Neural progenitor cell (in vitro differentiated cells): ENCODE data around the gene EXOC4. TPM values are rescaled to one million over a fixed set of nuclear protein-coding genes. Genes with fewer than 3 reads are reported as not detected.

Source experiments
- DNase-seq: peaks from one replicate; pipeline ENCODE4 v3.0.0-alpha.2; 2016; ENCODE audit warnings: low spot score
- H2AFZ ChIP-seq: fragments of 200-600 bp; sonication (generic); replicated peaks from 2 replicates; pipeline ENCODE4 v1.6.1; 2016; ENCODE audit warnings: antibody characterized with exemption
- H3F3A ChIP-seq: fragments of 200-600 bp; sonication (generic); 2 replicates; pipeline ENCODE4 v1.6.1; 2016; ENCODE audit warnings: antibody characterized with exemption, low read depth
- H3K27ac ChIP-seq: fragments of 200-600 bp; sonication (generic); 2 replicates; pipeline ENCODE4 v1.5.1; 2016; ENCODE audit warnings: mild to moderate bottlenecking
- H3K27me3 ChIP-seq: fragments of 200-600 bp; sonication (generic); 2 replicates; pipeline ENCODE4 v1.6.1; 2016; ENCODE audit warnings: mild to moderate bottlenecking, moderate library complexity
- H3K36me3 ChIP-seq: fragments of 200-600 bp; sonication (generic); 2 replicates; pipeline ENCODE4 v1.5.1; 2016
- H3K4me1 ChIP-seq: fragments of 200-600 bp; sonication (generic); 2 replicates; pipeline ENCODE4 v1.6.1; 2016; ENCODE audit warnings: mixed run types
- H3K4me2 ChIP-seq: fragments of 200-600 bp; sonication (generic); 2 replicates; pipeline ENCODE4 v1.6.1; 2016
- H3K4me3 ChIP-seq: fragments of 200-600 bp; sonication (generic); 2 replicates; pipeline ENCODE4 v1.5.1; 2016
- H3K79me2 ChIP-seq: fragments of 200-600 bp; sonication (generic); 2 replicates; pipeline ENCODE4 v1.6.1; 2016; ENCODE audit warnings: low read depth
- H3K9ac ChIP-seq: fragments of 200-600 bp; sonication (generic); 2 replicates; pipeline ENCODE4 v1.6.1; 2016
- H3K9me3 ChIP-seq: fragments of 200-600 bp; sonication (generic); 2 replicates; pipeline ENCODE4 v1.5.1; 2016; ENCODE audit warnings: low read depth
- H4K20me1 ChIP-seq: fragments of 200-600 bp; sonication (generic); 2 replicates; pipeline ENCODE4 v1.6.1; 2016; ENCODE audit warnings: low read depth
- H3K27ac Mint-ChIP-seq: 3 replicates; pipeline ENCODE4 v1.8.0; 2021; ENCODE audit warnings: mixed read lengths
- H3K27me3 Mint-ChIP-seq: 2 replicates; pipeline ENCODE4 v1.8.0; 2022; ENCODE audit warnings: low read depth, mild to moderate bottlenecking, inconsistent platforms, moderate library complexity, mixed read lengths; ENCODE audit not compliant: insufficient read depth
- H3K36me3 Mint-ChIP-seq: 3 replicates; pipeline ENCODE4 v1.8.0; 2021; ENCODE audit warnings: mixed read lengths
- H3K4me1 Mint-ChIP-seq: 3 replicates; pipeline ENCODE4 v1.8.0; 2021; ENCODE audit warnings: mixed read lengths
- H3K4me3 Mint-ChIP-seq: 3 replicates; pipeline ENCODE4 v1.8.0; 2021; ENCODE audit warnings: mild to moderate bottlenecking, moderate library complexity, mixed read lengths
- H3K9me3 Mint-ChIP-seq: 3 replicates; pipeline ENCODE4 v1.8.0; 2020; ENCODE audit warnings: mixed read lengths
- EZH2 ChIP-seq: fragments of 200-600 bp; sonication (generic); IDR thresholded peaks from 2 replicates; pipeline ENCODE4 v1.6.1; 2017; ENCODE audit warnings: antibody characterized with exemption, mild to moderate bottlenecking, moderate library complexity
- EZH2phosphoT487 ChIP-seq: fragments of 200-600 bp; sonication (generic); IDR thresholded peaks from 2 replicates; pipeline ENCODE4 v1.6.1; 2017; ENCODE audit warnings: antibody characterized with exemption
- total RNA-seq: library from RNA; depleted of rRNA; stranded (reverse); fragments of >200 nt; gene quantifications from 2 replicates; pipeline ENCODE4 v1.2.3, GENCODE V29; 2015; ENCODE audit warnings: low replicate concordance
- TF ChIP-seq, protein P1 (sequence below): fragments of 200-600 bp; sonication (generic); IDR thresholded peaks from 2 replicates; pipeline ENCODE4 v1.5.1; 2017; ENCODE audit warnings: antibody characterized with exemption, mild to moderate bottlenecking

EXOC4 gene
- total RNA-seq, 1 donor from 2014 or later, result 129 TPM

GRCh38 chr7:133234961-133235875, 17.7 kb upstream of the EXOC4 start:
- H3K4me3 Mint-ChIP-seq, result no peak overlapping the region
- no peak overlapping the region for H3K27ac Mint-ChIP-seq
- H4K20me1 ChIP-seq, result no peaks in the 10 kb centered on the region
- no peaks in the 10 kb centered on the region for H3K79me2 ChIP-seq
- peaks cover 2% of the 10 kb centered on the region for H3K27me3 Mint-ChIP-seq
- no peaks in the 10 kb centered on the region for H3K27me3 ChIP-seq
- H3K9me3 Mint-ChIP-seq, result no peaks in the 10 kb centered on the region
- no peak for DNase-seq
- H3F3A ChIP-seq, result no peaks in the 10 kb centered on the region
- H3K4me3 ChIP-seq, result no peak overlapping the region
- H3K27ac ChIP-seq, result no peak overlapping the region
- H3K9ac ChIP-seq, result no peak overlapping the region
- H2AFZ ChIP-seq, result no peak overlapping the region
- H3K4me1 ChIP-seq, result no peaks in the 10 kb centered on the region
- no peaks in the 10 kb centered on the region for H3K36me3 Mint-ChIP-seq
- H3K4me1 Mint-ChIP-seq, result peaks cover 7% of the 10 kb centered on the region
- H3K36me3 ChIP-seq, result no peaks in the 10 kb centered on the region
- no peaks in the 10 kb centered on the region for H3K9me3 ChIP-seq
- no peak overlapping the region for H3K4me2 ChIP-seq
- TF ChIP-seq EZH2 (no peak), EZH2phosphoT487 (no peak)

GRCh38 chr7:133237545-133237944, 15.3 kb upstream of the EXOC4 start:
- no peaks in the 10 kb centered on the region for H4K20me1 ChIP-seq
- H3K9ac ChIP-seq, result no peak overlapping the region
- no peaks in the 10 kb centered on the region for H3K36me3 Mint-ChIP-seq
- H3K4me2 ChIP-seq, result no peak overlapping the region
- H3K27me3 ChIP-seq, result no peaks in the 10 kb centered on the region
- no peaks in the 10 kb centered on the region for H3K9me3 Mint-ChIP-seq
- no peak overlapping the region for H3K4me3 Mint-ChIP-seq
- no peak for TF ChIP-seq EZH2phosphoT487
- TF ChIP-seq, protein P1, sequence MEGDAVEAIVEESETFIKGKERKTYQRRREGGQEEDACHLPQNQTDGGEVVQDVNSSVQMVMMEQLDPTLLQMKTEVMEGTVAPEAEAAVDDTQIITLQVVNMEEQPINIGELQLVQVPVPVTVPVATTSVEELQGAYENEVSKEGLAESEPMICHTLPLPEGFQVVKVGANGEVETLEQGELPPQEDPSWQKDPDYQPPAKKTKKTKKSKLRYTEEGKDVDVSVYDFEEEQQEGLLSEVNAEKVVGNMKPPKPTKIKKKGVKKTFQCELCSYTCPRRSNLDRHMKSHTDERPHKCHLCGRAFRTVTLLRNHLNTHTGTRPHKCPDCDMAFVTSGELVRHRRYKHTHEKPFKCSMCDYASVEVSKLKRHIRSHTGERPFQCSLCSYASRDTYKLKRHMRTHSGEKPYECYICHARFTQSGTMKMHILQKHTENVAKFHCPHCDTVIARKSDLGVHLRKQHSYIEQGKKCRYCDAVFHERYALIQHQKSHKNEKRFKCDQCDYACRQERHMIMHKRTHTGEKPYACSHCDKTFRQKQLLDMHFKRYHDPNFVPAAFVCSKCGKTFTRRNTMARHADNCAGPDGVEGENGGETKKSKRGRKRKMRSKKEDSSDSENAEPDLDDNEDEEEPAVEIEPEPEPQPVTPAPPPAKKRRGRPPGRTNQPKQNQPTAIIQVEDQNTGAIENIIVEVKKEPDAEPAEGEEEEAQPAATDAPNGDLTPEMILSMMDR, result no peak
- TF ChIP-seq EZH2, result no peak
- no peaks in the 10 kb centered on the region for H3K4me1 ChIP-seq
- DNase-seq, result no peak
- no peaks in the 10 kb centered on the region for H3K79me2 ChIP-seq
- H3K4me3 ChIP-seq, result no peak overlapping the region
- H3K36me3 ChIP-seq, result no peaks in the 10 kb centered on the region
- no peak overlapping the region for H2AFZ ChIP-seq
- no peaks in the 10 kb centered on the region for H3F3A ChIP-seq
- H3K4me1 Mint-ChIP-seq, result peaks cover 7% of the 10 kb centered on the region
- no peak overlapping the region for H3K27ac Mint-ChIP-seq
- peaks cover 2% of the 10 kb centered on the region for H3K27me3 Mint-ChIP-seq
- no peaks in the 10 kb centered on the region for H3K9me3 ChIP-seq
- no peak overlapping the region for H3K27ac ChIP-seq

DNA sequence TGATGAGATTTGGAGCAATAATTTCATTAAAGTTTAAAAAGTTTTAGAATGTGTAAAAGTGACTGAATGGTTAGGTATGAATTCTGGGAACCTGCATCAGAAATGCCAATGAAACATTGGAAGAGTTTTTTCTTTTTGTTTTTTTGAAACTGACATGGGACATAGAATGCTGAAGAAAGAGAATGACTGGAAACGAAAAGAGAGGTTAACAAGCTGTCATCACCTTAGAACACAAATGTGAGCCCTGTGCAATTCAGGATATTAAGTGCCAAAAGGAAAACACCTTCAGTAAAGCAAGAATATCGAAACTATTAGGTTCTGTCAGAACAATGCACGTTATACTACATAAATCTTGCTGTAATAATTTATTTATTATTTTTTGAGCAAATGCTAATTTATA, 12.6 kb upstream of the EXOC4 start:
- H3K79me2 ChIP-seq, result no peaks in the 10 kb centered on the region
- H3K9me3 ChIP-seq, result no peaks in the 10 kb centered on the region
- H3K27ac Mint-ChIP-seq, result no peak overlapping the region
- no peaks in the 10 kb centered on the region for H3K9me3 Mint-ChIP-seq
- H3K4me2 ChIP-seq, result no peak overlapping the region
- no peak overlapping the region for H3K9ac ChIP-seq
- no peaks in the 10 kb centered on the region for H3K4me1 ChIP-seq
- no peaks in the 10 kb centered on the region for H3K27me3 Mint-ChIP-seq
- no peak overlapping the region for H3K4me3 Mint-ChIP-seq
- DNase-seq, result no peak
- no peaks in the 10 kb centered on the region for H3K27me3 ChIP-seq
- H3K27ac ChIP-seq, result no peak overlapping the region
- H3F3A ChIP-seq, result no peaks in the 10 kb centered on the region
- H3K36me3 ChIP-seq, result no peaks in the 10 kb centered on the region
- H3K4me3 ChIP-seq, result no peak overlapping the region
- TF ChIP-seq, protein P1, result no peak
- TF ChIP-seq EZH2phosphoT487, result no peak
- no peak for TF ChIP-seq EZH2
- no peak overlapping the region for H2AFZ ChIP-seq
- no peaks in the 10 kb centered on the region for H4K20me1 ChIP-seq
- H3K4me1 Mint-ChIP-seq, result peaks cover 2% of the 10 kb centered on the region
- H3K36me3 Mint-ChIP-seq, result no peaks in the 10 kb centered on the region

DNA sequence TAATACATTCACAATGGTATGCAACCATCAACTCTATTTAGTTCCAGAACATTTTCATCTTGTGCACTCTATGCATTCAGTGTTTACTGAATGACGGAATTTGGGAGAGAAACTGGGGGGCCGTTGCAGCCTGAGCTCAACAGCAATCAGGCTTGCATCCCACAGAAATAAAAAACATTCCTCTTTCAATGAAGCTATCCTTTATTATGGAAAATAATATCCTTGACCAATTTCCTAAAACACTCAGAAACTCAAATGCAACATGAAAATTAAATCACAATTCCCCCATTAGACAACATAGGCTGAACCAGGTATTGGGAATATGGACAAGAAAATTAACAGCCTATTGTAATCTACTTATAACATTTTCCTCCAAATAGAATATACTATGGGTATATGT, 6.3 kb upstream of the EXOC4 start:
- Histone ChIP-seq H3F3A (no peaks in the 10 kb centered on the region), H3K79me2 (no peaks in the 10 kb centered on the region), H3K36me3 (no peaks in the 10 kb centered on the region), H3K4me1 (no peaks in the 10 kb centered on the region), H4K20me1 (no peaks in the 10 kb centered on the region), H3K9me3 (no peaks in the 10 kb centered on the region), H2AFZ (no peak overlapping the region), H3K27ac (no peak overlapping the region), H3K27me3 (no peaks in the 10 kb centered on the region), H3K4me2 (no peak overlapping the region), H3K9ac (no peak overlapping the region), H3K4me3 (no peak overlapping the region)
- H3K4me1 Mint-ChIP-seq, result no peaks in the 10 kb centered on the region
- H3K36me3 Mint-ChIP-seq, result no peaks in the 10 kb centered on the region
- TF ChIP-seq EZH2 (no peak), EZH2phosphoT487 (no peak)
- TF ChIP-seq, protein P1, result no peak
- H3K9me3 Mint-ChIP-seq, result no peaks in the 10 kb centered on the region
- no peak for DNase-seq
- H3K27me3 Mint-ChIP-seq, result peaks cover 2% of the 10 kb centered on the region
- no peak overlapping the region for H3K4me3 Mint-ChIP-seq
- no peak overlapping the region for H3K27ac Mint-ChIP-seq
